Right lobe of liver (tissue), 4 donors: ENCODE results near the gene IL17RA.

Experiments
- CTCF ChIP-seq, 4 donors: fragments of 200-600 bp in 3 of 4; fragments of 450-650 bp in 1 of 4; IDR thresholded peaks; one replicate each; pipeline versions ENCODE4 v1.5.1 to v1.8.0; 2016 to 2022; ENCODE audit warnings: antibody characterized with exemption in 4 of 4, mild to moderate bottlenecking in 2 of 4
- POLR2A ChIP-seq: fragments of 450-650 bp; IDR thresholded peaks from one replicate; pipeline ENCODE4 v1.6.1; 2017; ENCODE audit warnings: antibody characterized with exemption, mild to moderate bottlenecking
- donor health status: DM: no; HTN: no; CAD: no.
- donor health status: DM: no; HTN: no; CAD: no.
- donor health status: DM: no; HTN: yes; CAD: no.

- TF ChIP-seq POLR2A (no peak), CTCF (IDR thresholded peaks at IDR 0.05) (no peak)
These were observed 7.5 kb upstream of the IL17RA start for GRCh38 chr22:17077255-17077654.
